GM20000 (cell line): ENCODE data around the gene RAD23B.

Experiments used
- DNase-seq: peaks from one replicate; pipeline ENCODE4 v3.0.0; 2012; ENCODE audit warnings: low spot score
- TF ChIP-seq, protein P1 (sequence below): IDR thresholded peaks from 2 replicates; pipeline ENCODE4 v1.5.1; 2012; ENCODE audit warnings: mild to moderate bottlenecking, control low read depth; ENCODE audit errors: extremely low read depth, missing control alignments

Gene RAD23B

DNA sequence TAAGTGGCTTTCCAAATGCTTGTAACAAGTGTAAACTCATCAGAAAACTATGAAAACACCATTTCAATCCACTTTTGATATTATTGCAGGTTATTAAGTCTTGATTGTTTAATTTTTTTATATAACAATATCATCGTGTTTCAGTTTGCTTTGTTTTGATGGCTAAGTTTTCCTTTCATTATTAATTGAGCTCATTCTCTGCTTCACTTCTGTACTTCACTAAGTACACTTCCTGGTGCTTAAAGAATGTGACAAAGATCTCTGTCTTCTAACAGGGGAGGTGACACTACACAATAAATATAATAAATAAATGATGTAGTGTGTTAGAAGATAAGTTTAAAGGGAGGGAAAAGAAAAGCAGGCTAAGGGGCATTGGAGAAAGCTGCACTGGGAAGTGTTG lies 13.0 kb upstream of the RAD23B start:
- DNase-seq: no peak
- TF ChIP-seq, protein P1, sequence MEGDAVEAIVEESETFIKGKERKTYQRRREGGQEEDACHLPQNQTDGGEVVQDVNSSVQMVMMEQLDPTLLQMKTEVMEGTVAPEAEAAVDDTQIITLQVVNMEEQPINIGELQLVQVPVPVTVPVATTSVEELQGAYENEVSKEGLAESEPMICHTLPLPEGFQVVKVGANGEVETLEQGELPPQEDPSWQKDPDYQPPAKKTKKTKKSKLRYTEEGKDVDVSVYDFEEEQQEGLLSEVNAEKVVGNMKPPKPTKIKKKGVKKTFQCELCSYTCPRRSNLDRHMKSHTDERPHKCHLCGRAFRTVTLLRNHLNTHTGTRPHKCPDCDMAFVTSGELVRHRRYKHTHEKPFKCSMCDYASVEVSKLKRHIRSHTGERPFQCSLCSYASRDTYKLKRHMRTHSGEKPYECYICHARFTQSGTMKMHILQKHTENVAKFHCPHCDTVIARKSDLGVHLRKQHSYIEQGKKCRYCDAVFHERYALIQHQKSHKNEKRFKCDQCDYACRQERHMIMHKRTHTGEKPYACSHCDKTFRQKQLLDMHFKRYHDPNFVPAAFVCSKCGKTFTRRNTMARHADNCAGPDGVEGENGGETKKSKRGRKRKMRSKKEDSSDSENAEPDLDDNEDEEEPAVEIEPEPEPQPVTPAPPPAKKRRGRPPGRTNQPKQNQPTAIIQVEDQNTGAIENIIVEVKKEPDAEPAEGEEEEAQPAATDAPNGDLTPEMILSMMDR: no peak

GRCh38 chr9:107270580-107270979 lies 12.5 kb upstream of the RAD23B start:
- no peak for DNase-seq

GRCh38 chr9:107273634-107274033 lies 9.4 kb upstream of the RAD23B start:
- no peak for DNase-seq
- TF ChIP-seq, protein P1: no peak

More at GRCh38 chr9:107270580-107270979, 12.5 kb upstream of the RAD23B start:
- TF ChIP-seq, protein P1: no peak

- TF ChIP-seq, protein P1: no peak
- no peak for DNase-seq
Observed at GRCh38 chr9:107274096-107274495, 9.0 kb upstream of the RAD23B start.

GRCh38 chr9:107274953-107275422 lies 8.1 kb upstream of the RAD23B start:
- DNase-seq: no peak
- TF ChIP-seq, protein P1: no peak

DNA sequence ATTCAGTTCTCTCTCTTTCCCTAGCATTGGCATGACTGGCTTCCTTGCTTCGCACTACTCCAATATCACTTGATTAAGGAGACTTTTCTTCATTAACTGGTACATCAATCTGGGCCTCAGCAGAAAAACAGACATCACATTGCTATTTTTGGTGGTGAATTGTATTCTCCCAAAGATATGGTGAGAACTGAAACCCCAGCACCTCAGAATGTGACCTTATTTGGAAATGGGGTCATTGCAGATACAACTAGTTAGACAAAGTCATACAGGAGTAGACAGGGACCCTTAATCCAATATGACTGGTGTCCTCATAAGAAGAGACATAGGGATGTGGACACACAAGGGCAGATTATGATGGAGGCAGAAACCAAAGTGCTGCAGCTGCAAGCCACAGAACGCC lies 7.5 kb upstream of the RAD23B start:
- DNase-seq: no peak
- TF ChIP-seq, protein P1: no peak

DNA sequence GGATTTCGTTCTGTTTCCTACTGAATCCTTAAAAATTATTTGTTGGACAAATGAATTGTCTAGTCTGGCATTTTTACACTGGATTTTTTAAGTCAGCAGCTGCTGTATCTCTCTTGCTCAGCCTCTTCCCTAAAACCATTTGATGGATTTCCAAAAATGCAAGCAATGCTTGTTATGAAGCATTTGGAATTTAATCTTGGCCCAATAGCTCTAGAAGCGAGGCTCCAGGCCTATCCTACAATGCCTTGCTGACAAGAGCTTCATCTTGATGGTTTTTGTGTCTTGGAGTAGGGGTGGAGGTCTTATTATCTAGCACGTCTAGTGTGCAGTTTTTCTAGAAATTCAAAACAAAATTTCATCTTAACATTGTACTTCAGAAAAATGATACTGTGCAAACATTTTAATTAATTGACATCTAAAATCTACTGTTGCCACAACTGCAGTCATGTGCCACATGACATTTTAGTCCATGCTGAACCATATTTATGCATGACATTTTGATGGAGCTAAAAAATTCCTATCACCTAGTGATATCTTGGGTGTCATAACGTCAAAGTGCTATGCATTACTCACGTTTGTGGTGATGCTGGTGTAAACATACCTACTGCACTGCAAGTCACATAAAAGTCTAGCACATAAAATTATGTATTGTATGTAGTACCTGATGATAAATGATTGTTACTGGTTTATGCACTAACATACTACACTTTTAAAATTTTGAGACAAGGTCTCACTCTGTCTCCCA lies 5.9 kb upstream of the RAD23B start:
- DNase-seq: no peak
- TF ChIP-seq, protein P1: no peak
